ENCODE measurements around the gene ALDOA.
A peak's percentile ranks its signal among the peaks of the same experiment; 100 is the strongest.

ALDOA gene

GRCh38 chr16:30046588-30046987, 19.0 kb upstream of the ALDOA start:
- no peak overlapping the region for H3K9ac ChIP-seq (ENCODE audit: low read length)

GRCh38 chr16:30049871-30050270, 15.7 kb upstream of the ALDOA start:
- Histone ChIP-seq H3K4me1 (ENCODE audit: control insufficient read depth, insufficient read depth, low read length) (peaks cover 11% of the 10 kb centered on the region), H3K27me3 (ENCODE audit: control insufficient read depth, insufficient read depth, low read length) (peaks cover 10% of the 10 kb centered on the region)

More at GRCh38 chr16:30046588-30046987, 19.0 kb upstream of the ALDOA start:
- Histone ChIP-seq H3K27me3 (ENCODE audit: control insufficient read depth, insufficient read depth, low read length) (peaks cover 10% of the 10 kb centered on the region), H3K36me3 (ENCODE audit: control insufficient read depth, insufficient read depth, low read length) (no peaks in the 10 kb centered on the region), H3K4me3 (ENCODE audit: low read length) (no peak overlapping the region), H3K9me3 (ENCODE audit: control insufficient read depth, low read length) (no peaks in the 10 kb centered on the region), H3K4me1 (ENCODE audit: control insufficient read depth, insufficient read depth, low read length) (no peaks in the 10 kb centered on the region)

GRCh38 chr16:30051518-30051917, 14.0 kb upstream of the ALDOA start:
- H3K4me1 ChIP-seq (ENCODE audit: control insufficient read depth, insufficient read depth, low read length) = peaks cover 20% of the 10 kb centered on the region
- peaks cover under 1% of the 10 kb centered on the region for H3K27me3 ChIP-seq (ENCODE audit: control insufficient read depth, insufficient read depth, low read length)
- no peak overlapping the region for H3K9ac ChIP-seq (ENCODE audit: low read length)

More at GRCh38 chr16:30049871-30050270, 15.7 kb upstream of the ALDOA start:
- Histone ChIP-seq H3K9ac (ENCODE audit: low read length) (no peak overlapping the region), H3K9me3 (ENCODE audit: control insufficient read depth, low read length) (no peaks in the 10 kb centered on the region), H3K4me3 (ENCODE audit: low read length) (no peak overlapping the region), H3K36me3 (ENCODE audit: control insufficient read depth, insufficient read depth, low read length) (no peaks in the 10 kb centered on the region)

GRCh38 chr16:30052671-30053372, 12.7 kb upstream of the ALDOA start:
- Histone ChIP-seq H3K9me3 (ENCODE audit: control insufficient read depth, low read length) (no peaks in the 10 kb centered on the region), H3K9ac (ENCODE audit: low read length) (peak overlapping the region; percentile 65), H3K36me3 (ENCODE audit: control insufficient read depth, insufficient read depth, low read length) (no peaks in the 10 kb centered on the region), H3K4me3 (ENCODE audit: low read length) (peak overlapping the region; percentile 77), H3K27me3 (ENCODE audit: control insufficient read depth, insufficient read depth, low read length) (no peaks in the 10 kb centered on the region), H3K4me1 (ENCODE audit: control insufficient read depth, insufficient read depth, low read length) (peaks cover 20% of the 10 kb centered on the region)

More at GRCh38 chr16:30051518-30051917, 14.0 kb upstream of the ALDOA start:
- Histone ChIP-seq H3K4me3 (ENCODE audit: low read length) (no peak overlapping the region), H3K36me3 (ENCODE audit: control insufficient read depth, insufficient read depth, low read length) (no peaks in the 10 kb centered on the region), H3K9me3 (ENCODE audit: control insufficient read depth, low read length) (no peaks in the 10 kb centered on the region)

- peaks cover 20% of the 10 kb centered on the region for H3K4me1 ChIP-seq (ENCODE audit: control insufficient read depth, insufficient read depth, low read length)
- H3K9ac ChIP-seq (ENCODE audit: low read length) = peak overlapping the region; percentile 65
- H3K9me3 ChIP-seq (ENCODE audit: control insufficient read depth, low read length) = no peaks in the 10 kb centered on the region
- H3K4me3 ChIP-seq (ENCODE audit: low read length) = peak overlapping the region; percentile 77
- H3K36me3 ChIP-seq (ENCODE audit: control insufficient read depth, insufficient read depth, low read length) = no peaks in the 10 kb centered on the region
- no peaks in the 10 kb centered on the region for H3K27me3 ChIP-seq (ENCODE audit: control insufficient read depth, insufficient read depth, low read length)
These were observed 12.1 kb upstream of the ALDOA start for GRCh38 chr16:30053376-30054015.

- no peaks in the 10 kb centered on the region for H3K9me3 ChIP-seq (ENCODE audit: control insufficient read depth, low read length)
- peaks cover 20% of the 10 kb centered on the region for H3K4me1 ChIP-seq (ENCODE audit: control insufficient read depth, insufficient read depth, low read length)
- no peaks in the 10 kb centered on the region for H3K36me3 ChIP-seq (ENCODE audit: control insufficient read depth, insufficient read depth, low read length)
- no peaks in the 10 kb centered on the region for H3K27me3 ChIP-seq (ENCODE audit: control insufficient read depth, insufficient read depth, low read length)
- no peak overlapping the region for H3K9ac ChIP-seq (ENCODE audit: low read length)
- no peak overlapping the region for H3K4me3 ChIP-seq (ENCODE audit: low read length)
These were observed 11.1 kb upstream of the ALDOA start for GRCh38 chr16:30054451-30054850.

- no peaks in the 10 kb centered on the region for H3K36me3 ChIP-seq (ENCODE audit: control insufficient read depth, insufficient read depth, low read length)
- H3K9ac ChIP-seq (ENCODE audit: low read length) = no peak overlapping the region
- H3K4me1 ChIP-seq (ENCODE audit: control insufficient read depth, insufficient read depth, low read length) = peaks cover 20% of the 10 kb centered on the region
- no peaks in the 10 kb centered on the region for H3K27me3 ChIP-seq (ENCODE audit: control insufficient read depth, insufficient read depth, low read length)
- H3K4me3 ChIP-seq (ENCODE audit: low read length) = no peak overlapping the region
- H3K9me3 ChIP-seq (ENCODE audit: control insufficient read depth, low read length) = no peaks in the 10 kb centered on the region
These were observed 10.5 kb upstream of the ALDOA start for GRCh38 chr16:30054959-30055553.

- Histone ChIP-seq H3K36me3 (ENCODE audit: control insufficient read depth, insufficient read depth, low read length) (no peaks in the 10 kb centered on the region), H3K9ac (ENCODE audit: low read length) (no peak overlapping the region), H3K4me1 (ENCODE audit: control insufficient read depth, insufficient read depth, low read length) (peaks cover 22% of the 10 kb centered on the region), H3K9me3 (ENCODE audit: control insufficient read depth, low read length) (no peaks in the 10 kb centered on the region), H3K27me3 (ENCODE audit: control insufficient read depth, insufficient read depth, low read length) (no peaks in the 10 kb centered on the region), H3K4me3 (ENCODE audit: low read length) (no peak overlapping the region)
These were observed 5.2 kb upstream of the ALDOA start for GRCh38 chr16:30060346-30060745.

- H3K36me3 ChIP-seq (ENCODE audit: control insufficient read depth, insufficient read depth, low read length) = no peaks in the 10 kb centered on the region
- H3K4me1 ChIP-seq (ENCODE audit: control insufficient read depth, insufficient read depth, low read length) = peaks cover 17% of the 10 kb centered on the region
- no peaks in the 10 kb centered on the region for H3K9me3 ChIP-seq (ENCODE audit: control insufficient read depth, low read length)
- H3K9ac ChIP-seq (ENCODE audit: low read length) = no peak overlapping the region
- H3K4me3 ChIP-seq (ENCODE audit: low read length) = no peak overlapping the region
- H3K27me3 ChIP-seq (ENCODE audit: control insufficient read depth, insufficient read depth, low read length) = no peaks in the 10 kb centered on the region
These were observed 4.6 kb upstream of the ALDOA start for GRCh38 chr16:30060836-30061554.

GRCh38 chr16:30063278-30063892, 2.2 kb upstream of the ALDOA start:
- H3K4me3 ChIP-seq (ENCODE audit: low read length) = no peak overlapping the region
- peak overlapping the region; percentile 88 for H3K9ac ChIP-seq (ENCODE audit: low read length)
- H3K36me3 ChIP-seq (ENCODE audit: control insufficient read depth, insufficient read depth, low read length) = peaks cover 9% of the 10 kb centered on the region
- no peaks in the 10 kb centered on the region for H3K9me3 ChIP-seq (ENCODE audit: control insufficient read depth, low read length)
- no peaks in the 10 kb centered on the region for H3K27me3 ChIP-seq (ENCODE audit: control insufficient read depth, insufficient read depth, low read length)
- peaks cover 30% of the 10 kb centered on the region for H3K4me1 ChIP-seq (ENCODE audit: control insufficient read depth, insufficient read depth, low read length)

- Histone ChIP-seq H3K27me3 (ENCODE audit: control insufficient read depth, insufficient read depth, low read length) (no peaks in the 10 kb centered on the region), H3K4me1 (ENCODE audit: control insufficient read depth, insufficient read depth, low read length) (peaks cover 37% of the 10 kb centered on the region), H3K9ac (ENCODE audit: low read length) (peak overlapping the region; percentile 88), H3K36me3 (ENCODE audit: control insufficient read depth, insufficient read depth, low read length) (peaks cover 16% of the 10 kb centered on the region), H3K4me3 (ENCODE audit: low read length) (peak overlapping the region; percentile 82), H3K9me3 (ENCODE audit: control insufficient read depth, low read length) (no peaks in the 10 kb centered on the region)
These were observed 1.4 kb upstream of the ALDOA start for GRCh38 chr16:30063893-30064728.

Data from mucosa of stomach (tissue), 1 donor.